ENCODE results near the gene PPARD.

- TF ChIP-seq EZH2phosphoT487 (IDR thresholded peaks at IDR 0.05; ENCODE audit: borderline replicate concordance): no peak
- no peak for TF ChIP-seq CTCF (conservative IDR thresholded peaks at IDR 0.05; ENCODE audit: low read length)
Observed at GRCh38 chr6:35441642-35442041, 99.3 kb downstream of the PPARD start.
